NCI-H774 (cell line): ENCODE measurements around the gene NEURL2.
"Not testable (repeated sequence)": the region's sequence is repeated elsewhere in the genome, so short reads cannot be mapped to it uniquely, and the experiment has no call there.

Source experiments
- DNase-seq: peaks from one replicate; lab custom pipeline; 2025; lab: John Stamatoyannopoulos, UW

NEURL2 gene

GRCh38 chr20:45890985-45891983 lies at the start of gene NEURL2, which contains the start of gene CTSA:
TSS of gene NEURL2 (minus strand) at chr20:45891208. CDS start at chr20:45890991, 217 bp downstream.
TSS of gene CTSA (plus strand) at chr20:45891335. CDS start at chr20:45891569, 234 bp downstream.
- DNase-seq = peak; percentile 73

GRCh38 chr20:45940469-45940868 lies 49.5 kb upstream of the NEURL2 start:
- DNase-seq = no peak

- no peak for DNase-seq
Measured at GRCh38 chr20:45940053-45940452, 49.0 kb upstream of the NEURL2 start.

- no peak for DNase-seq
Measured at GRCh38 chr20:45938727-45939438, 47.9 kb upstream of the NEURL2 start.

GRCh38 chr20:45937765-45938164 lies 46.8 kb upstream of the NEURL2 start:
- DNase-seq = no peak

GRCh38 chr20:45935416-45936046 lies 44.5 kb upstream of the NEURL2 start:
- no peak for DNase-seq

GRCh38 chr20:45934586-45935415 lies 43.8 kb upstream of the NEURL2 start, which contains the start of gene PCIF1:
TSS of gene PCIF1 (plus strand) at chr20:45934683. CDS start at chr20:45939000, 4,317 bp downstream.
- DNase-seq = peak; percentile 96

- peak; percentile 56 for DNase-seq
Measured at GRCh38 chr20:45934046-45934585, 43.1 kb upstream of the NEURL2 start.

GRCh38 chr20:45933266-45934045 lies 42.4 kb upstream of the NEURL2 start:
- DNase-seq = peak; percentile 59

GRCh38 chr20:45931680-45932079 lies 40.7 kb upstream of the NEURL2 start:
- DNase-seq = not testable (repeated sequence)

- no peak for DNase-seq
Measured at GRCh38 chr20:45927071-45927878, 36.3 kb upstream of the NEURL2 start.

- no peak for DNase-seq
Measured at GRCh38 chr20:45926731-45927070, 35.7 kb upstream of the NEURL2 start.

- no peak for DNase-seq
Measured at GRCh38 chr20:45925821-45926506, 35.0 kb upstream of the NEURL2 start.

GRCh38 chr20:45924391-45925261 lies 33.6 kb upstream of the NEURL2 start:
- DNase-seq = no peak

- DNase-seq = no peak
Measured at GRCh38 chr20:45921337-45922189, 30.6 kb upstream of the NEURL2 start.

GRCh38 chr20:45920462-45921336 lies 29.7 kb upstream of the NEURL2 start:
- no peak for DNase-seq
